Left kidney (tissue), 2 donors: ENCODE measurements around the gene MLST8. TPM values are rescaled to one million over a fixed set of nuclear protein-coding genes. Genes with fewer than 3 reads are reported as not detected.
"Not testable (repeated sequence)": the region's sequence is repeated elsewhere in the genome, so short reads cannot be mapped to it uniquely, and the experiment has no call there.

Source experiments
- DNase-seq: peaks from one replicate; pipeline ENCODE4 v3.0.0-alpha.2; 2013
- polyA plus RNA-seq: library from polyadenylated mRNA; unstranded; fragments of 120-200 nt; gene quantifications from one replicate; pipeline ENCODE4 v1.2.1, GENCODE V29; 2013; ENCODE audit not compliant: insufficient read length

Gene MLST8
- polyA plus RNA-seq, 1 donor: 39.7 TPM

DNA sequence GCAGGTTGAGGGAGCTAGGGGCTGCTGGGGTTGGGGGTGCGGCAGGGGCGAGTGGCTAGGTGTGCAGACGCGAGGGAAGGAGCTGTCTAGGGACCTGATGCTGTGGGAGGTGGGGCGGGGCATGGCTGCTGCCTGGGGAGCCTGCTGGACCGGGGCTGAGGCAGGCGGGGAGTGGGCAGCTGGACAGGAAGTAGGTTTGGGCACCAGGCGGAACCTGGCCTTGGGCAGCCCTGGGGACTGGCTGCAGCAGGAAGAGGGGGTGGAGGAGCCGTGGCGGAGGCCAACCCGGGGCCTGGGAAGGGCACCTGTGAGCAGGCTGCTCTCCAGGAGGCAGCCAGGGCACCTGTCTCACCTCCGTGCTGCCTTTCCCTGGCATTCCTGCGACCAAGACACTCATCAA lies 25.1 kb downstream of the MLST8 start:
- DNase-seq: no peak

DNA sequence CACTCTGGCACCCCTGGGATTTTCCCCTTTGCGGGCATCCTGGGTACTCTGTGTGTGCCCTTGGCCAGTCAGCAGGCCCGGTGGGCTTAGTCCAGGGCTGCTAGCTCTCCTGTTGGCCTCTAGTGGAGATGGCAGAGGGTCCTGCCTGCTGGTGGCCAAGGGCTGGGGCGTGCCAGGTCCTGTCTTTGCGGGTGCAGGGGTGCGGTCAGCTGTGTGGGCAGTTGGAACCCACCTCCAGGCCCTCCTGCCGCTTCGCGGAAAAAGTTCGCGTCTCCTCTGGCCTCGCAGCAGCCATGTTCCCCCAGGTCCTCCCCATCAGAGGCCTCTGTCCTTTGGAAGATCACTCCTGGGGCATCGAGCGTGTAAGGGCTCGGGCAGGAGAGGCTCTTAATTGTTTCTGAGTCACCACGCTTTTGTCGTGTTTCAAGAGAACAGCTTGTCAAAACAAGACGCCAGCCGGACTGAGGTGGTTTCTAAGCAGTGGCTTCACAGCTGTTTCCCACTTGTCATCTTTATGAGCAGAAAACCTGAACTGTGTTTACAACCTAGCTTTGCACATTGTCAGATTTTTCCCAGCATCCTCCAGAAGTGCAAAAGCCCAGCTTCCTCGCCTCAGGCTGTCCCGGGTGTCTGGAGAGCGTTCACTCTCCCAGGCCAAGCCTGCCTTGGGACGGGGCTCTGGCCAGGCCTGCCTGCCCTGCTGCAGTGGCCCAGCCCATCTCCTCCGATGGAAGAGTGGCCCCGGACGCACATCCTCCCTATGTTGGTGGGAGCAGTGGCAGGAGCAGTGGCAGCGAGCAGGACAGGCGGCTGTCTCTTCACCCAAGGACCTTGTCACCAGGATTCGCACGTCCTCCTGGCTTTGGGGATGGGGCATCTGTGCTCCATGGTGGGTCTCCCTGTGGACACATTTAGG lies 26.0 kb downstream of the MLST8 start:
- DNase-seq: no peak

DNA sequence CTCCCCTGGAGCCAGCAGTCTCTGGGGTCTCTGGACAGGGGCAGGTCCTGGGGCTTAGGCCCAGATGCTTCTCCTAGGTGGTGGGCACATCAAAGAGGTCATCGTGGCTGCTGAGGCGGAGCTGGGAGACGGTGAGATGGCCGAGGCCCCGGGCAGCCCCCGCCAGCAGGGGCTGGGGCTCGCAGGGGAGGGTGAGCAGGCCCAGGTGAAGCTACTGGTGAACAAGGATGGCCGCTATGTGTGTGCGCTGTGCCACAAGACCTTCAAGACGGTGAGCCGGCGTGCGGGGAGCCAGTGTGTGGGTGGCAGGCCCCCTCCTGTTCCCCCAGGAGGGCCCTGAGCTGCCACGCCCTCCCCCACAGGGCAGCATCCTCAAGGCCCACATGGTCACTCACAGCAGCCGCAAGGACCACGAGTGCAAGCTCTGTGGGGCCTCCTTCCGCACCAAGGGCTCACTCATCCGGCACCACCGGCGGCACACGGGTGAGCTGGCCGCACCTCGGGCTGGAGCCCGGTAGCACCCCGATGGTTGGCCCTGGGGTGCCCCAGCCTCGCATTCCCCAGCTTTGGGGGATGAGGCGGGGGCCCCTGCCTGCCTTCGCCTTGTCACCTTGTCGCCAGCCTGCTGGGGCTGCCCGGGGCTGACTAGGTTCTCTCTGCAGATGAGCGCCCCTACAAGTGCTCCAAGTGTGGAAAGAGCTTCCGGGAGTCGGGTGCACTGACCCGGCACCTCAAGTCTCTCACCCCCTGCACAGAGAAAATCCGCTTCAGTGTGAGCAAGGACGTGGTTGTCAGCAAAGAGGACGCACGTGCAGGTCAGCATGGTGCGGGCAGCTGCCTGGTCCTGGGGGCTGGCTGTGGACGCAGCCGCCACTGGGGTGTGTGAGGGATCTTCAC lies 27.1 kb downstream of the MLST8 start:
- DNase-seq: no peak

DNA sequence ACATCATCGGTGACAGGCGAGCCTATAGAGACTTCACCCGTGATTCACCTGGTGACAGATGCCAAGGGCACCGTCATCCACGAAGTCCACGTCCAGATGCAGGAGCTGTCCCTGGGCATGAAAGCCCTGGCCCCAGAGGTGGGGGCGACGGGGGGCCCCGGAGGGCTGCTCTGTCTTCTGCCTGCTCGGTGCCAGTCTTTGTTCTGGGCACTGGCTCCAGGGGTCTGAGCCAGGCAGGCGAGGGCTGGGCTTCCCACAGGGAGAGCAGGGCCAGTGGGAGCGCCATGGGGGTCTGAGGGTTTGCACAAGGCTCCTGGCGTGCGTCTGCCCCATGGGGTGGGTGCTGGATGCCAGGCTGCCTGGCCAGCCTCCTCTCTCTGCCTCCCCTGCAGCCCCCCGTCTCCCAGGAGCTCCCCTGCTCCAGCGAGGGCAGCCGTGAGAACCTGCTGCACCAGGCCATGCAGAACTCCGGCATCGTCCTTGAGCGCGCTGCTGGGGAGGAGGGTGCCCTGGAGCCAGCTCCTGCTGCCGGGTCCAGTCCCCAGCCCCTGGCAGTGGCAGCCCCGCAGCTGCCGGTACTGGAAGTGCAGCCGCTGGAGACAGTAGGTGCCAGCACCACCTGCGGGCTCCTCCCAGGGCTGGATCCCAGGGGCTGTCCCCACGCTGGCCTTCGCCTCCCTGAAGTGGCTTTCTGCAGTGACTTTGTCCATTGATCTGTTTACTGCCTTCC lies 28.0 kb downstream of the MLST8 start:
- no peak for DNase-seq

DNA sequence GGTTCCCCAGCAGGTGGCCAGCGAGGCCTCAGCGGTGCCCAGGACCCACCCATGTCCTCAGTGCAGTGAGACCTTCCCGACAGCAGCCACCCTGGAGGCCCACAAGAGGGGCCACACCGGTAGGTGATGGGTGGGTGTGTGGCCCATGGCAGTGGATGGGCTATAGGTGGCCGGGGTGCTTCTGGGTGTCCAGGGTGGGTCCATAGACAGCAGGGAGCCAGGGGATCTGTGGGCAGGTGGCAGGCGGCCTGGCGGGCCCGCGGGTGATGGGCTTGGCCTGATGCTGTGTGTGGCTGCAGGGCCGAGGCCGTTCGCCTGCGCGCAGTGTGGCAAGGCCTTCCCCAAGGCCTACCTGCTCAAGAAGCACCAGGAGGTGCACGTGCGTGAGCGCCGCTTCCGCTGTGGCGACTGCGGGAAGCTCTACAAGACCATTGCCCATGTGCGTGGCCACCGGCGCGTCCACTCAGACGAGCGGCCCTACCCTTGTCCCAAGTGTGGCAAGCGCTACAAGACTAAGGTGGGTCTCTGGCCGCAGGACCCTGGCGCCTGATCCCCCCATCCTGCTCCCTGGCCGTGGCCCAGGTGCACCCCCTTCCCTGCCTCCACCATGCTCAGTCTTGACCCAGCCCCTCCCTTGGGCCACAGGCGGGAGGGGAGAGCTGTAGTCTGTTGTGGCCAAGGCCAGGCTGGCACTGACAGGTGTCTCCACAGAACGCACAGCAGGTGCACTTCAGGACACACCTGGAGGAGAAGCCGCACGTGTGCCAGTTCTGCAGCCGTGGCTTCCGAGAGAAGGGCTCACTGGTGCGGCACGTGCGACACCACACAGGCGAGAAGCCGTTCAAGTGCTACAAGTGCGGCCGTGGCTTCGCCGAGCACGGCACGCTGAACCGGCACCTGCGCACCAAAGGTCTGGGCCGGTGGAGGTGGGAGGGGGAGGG lies 28.9 kb downstream of the MLST8 start:
- no peak for DNase-seq

DNA sequence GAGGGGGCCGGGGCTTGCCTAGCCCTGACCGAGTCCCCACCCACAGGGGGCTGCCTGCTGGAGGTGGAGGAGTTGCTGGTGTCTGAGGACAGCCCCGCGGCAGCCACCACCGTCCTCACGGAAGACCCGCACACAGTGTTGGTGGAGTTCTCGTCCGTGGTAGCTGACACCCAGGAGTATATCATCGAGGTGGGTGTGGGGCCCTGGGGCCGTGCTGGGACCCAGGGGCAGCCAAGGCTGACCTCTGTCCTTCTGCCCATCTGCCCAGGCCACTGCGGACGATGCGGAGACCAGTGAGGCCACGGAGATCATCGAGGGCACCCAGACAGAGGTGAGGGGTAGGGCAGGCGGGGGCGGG lies 29.5 kb downstream of the MLST8 start:
- no peak for DNase-seq

DNA sequence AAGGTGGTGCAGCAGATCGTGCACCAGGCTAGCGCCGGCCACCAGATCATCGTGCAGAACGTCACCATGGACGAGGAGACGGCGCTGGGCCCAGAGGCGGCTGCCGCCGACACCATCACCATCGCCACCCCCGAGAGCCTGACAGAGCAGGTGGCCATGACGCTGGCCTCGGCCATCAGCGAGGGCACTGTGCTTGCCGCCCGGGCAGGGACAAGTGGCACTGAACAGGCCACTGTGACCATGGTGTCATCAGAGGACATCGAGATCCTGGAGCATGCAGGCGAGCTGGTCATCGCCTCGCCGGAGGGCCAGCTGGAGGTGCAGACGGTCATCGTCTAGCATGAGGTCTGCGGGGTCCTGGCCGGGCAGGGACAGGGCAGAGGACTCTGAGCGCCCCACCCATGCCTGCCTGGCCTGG lies 30.0 kb downstream of the MLST8 start:
- no peak for DNase-seq

DNA sequence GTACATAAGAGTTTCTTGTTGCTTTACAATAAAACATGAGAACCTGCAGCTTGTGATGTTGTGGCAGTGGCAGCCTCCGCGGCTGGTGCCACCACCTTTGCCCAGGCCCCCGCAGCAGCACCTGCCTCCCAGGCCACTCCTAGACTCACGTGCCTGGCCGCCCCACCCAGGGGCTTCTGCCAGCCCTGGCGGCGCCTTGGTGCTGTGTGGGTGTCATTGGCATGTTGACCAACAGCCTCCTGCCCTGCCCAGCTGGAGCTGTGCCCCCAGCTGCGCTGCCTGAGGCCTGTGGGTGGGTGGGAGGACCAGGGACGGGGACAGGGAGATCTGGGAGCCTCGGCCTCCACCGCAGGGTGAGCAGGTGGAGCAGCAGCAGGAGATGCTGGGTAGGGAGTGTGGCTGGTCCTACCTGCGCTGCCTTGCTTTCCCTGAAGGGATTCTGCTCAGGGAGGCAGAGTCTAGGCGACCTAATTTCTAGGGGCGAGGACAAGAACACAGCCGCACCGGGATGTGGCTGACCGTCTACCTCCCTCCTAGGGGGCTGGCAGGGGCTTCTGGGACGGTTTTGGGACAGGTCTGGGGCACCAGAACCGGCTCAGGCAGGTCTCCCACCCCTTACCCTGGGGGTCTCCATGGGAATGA lies 30.6 kb downstream of the MLST8 start:
- DNase-seq: no peak

DNA sequence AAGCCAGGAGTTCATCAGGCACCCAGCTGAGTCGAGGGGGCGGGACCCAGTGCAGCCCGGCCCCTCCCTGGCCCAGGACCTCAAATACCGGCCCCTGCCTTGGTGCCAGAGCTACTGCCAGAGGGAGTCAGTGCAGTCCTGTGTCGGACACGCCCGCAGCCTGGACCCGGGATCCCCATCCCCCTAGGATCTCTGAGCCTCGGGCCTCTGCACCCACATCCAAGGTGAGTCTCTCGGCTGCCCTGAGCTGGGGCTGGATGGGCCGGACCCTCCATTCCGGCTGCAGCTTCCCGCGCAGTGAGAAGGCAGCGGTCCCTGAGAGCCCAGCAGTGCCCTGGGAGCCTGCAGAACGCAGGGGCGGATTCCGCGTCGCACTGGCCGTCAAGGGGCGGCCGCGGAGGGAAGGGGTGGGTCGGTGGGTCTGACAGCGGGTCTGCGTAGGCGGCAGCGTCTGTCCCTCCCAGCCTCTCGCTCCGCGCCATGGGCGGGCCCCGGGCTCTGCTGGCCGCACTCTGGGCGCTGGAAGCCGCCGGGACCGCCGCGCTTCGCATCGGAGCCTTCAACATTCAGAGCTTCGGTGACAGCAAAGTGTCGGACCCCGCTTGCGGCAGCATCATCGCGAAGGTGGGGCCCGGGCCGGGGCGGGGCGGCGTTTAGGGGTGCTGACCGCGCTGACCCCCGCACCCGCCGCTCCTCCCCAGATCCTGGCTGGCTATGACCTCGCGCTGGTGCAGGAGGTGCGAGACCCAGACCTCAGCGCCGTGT lies 31.3 kb downstream of the MLST8 start, which contains the start of gene DNASE1L2:
TSS of gene DNASE1L2 (plus strand) at position 108 of the 765 bp plus-strand sequence. CDS start at position 481, 373 bp downstream.
- DNase-seq: no peak

DNA sequence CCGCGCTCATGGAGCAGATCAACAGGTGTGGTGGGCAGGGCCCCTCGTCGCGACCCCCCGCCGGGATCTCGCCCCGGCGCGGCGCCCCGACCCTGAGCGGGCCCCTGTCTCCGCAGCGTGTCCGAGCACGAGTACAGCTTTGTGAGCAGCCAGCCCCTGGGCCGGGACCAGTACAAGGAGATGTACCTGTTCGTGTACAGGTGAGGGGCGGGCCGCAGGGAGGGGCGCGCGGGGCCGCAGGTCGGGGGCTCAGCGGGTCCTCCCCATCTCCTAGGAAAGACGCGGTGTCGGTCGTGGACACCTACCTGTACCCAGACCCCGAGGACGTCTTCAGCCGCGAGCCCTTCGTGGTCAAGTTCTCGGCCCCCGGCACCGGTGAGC lies 31.8 kb downstream of the MLST8 start:
- no peak for DNase-seq

DNA sequence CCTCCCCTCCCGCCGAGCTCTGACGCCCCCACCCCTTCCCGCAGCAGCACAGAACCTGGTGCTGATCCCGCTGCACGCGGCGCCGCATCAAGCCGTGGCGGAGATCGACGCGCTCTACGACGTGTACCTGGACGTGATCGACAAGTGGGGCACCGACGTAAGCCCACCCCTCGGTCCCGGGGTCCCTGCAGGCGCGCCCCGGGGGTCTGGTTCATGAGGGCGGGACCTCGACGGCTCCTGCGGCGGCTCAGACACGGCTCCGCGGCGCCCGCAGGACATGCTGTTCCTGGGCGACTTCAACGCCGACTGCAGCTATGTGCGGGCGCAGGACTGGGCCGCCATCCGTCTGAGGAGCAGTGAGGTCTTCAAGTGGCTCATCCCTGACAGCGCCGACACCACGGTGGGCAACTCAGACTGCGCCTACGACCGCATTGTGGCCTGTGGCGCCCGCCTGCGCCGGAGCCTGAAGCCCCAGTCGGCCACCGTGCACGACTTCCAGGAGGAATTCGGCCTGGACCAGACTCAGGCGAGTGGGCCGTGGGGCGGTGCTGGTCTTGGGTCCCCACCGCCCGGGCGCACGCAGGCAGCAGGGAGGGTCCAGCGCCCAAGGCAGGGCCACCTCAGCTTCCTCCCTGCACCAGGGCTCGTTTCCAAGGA lies 32.4 kb downstream of the MLST8 start:
- no peak for DNase-seq

DNA sequence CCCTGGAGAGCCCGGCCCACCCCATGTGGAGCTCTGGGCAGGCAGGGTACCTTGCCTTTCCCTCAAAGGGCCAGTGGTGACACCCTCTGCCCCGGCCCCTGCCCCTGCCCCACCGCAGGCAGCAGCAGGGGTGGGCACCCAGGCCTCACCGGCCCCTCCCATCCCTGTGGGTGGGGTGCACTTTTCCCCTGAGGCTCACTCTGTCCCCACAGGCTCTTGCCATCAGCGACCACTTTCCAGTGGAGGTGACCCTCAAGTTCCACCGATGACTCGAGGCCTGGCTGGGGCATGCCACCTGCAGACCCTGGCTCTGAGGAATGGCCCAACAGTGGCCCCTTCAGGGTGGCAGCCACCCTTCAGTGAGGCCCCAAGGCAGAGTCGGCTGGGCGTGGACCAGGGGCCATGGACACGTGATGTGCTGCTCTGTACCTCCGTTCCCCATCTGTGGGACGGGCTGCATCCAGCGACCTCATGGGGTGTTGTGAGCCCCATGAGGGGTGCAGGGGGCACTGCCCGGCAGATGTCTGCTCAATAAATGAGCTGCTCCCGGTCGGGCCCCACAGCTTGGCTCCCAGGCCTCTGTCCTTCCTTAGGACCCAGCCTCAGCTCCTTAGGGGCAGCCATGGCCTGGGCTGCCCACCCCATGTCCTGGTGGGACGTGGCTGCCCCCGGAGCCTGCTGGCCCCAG lies 33.0 kb downstream of the MLST8 start:
- DNase-seq: no peak

DNA sequence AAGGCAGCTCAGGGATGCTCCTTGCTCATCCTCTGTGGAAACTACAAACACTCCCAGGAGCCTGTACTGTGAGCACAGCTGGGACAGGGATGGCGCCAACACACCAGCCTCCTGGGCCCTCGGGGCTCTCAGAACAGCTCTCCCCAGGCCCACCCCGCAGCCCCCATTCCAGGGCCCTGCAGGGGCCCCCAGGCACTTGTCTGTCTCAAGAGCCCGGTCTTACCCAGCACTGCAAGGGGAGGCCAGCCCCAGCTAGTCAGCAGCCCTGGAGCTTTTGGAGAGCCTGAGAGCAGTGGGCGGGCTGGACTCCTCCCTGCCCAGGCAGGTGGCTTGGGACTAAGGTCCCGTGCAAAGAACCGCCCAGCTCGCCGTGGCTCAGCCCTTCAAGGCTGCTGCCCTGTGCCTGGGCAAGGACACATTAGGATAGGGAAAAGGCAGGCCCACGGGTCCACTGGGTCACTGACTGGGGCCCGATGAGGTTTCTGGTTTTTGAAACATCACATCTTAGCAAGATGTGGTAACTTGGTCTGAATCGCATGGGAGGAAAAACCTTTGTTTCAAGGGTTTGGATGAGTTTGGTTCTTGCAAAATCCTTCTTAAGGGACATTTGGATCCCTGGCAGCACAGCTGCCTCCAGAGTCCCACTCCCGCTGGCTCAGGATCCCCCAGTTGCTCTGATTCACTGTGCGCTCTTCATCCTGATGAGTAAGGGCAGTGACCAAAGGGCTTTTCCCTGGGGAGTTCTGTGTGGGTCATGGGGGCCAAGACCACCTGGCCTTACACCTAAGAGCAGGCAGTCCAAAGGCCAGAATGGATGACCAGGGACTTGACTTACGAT lies 33.8 kb downstream of the MLST8 start:
- DNase-seq: no peak

DNA sequence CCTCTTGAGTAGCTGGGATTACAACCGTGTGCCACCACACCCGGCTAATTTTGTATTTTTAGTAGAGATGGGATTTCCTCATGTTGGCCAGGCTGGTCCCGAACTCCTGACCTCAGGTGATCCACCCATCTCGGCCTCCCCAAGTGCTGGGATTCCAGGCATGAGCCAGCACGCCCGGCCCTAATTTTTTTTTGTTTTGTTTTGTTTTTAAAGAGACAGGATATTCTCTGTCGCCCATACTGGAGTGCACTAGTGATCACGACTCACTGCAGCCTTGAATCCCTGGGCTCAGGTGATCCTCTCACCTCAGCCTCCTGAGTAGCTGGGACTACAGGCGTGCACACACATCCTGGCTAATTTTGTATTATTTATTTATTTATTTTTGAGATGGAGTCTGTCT lies 35.1 kb downstream of the MLST8 start:
- not testable (repeated sequence) for DNase-seq

DNA sequence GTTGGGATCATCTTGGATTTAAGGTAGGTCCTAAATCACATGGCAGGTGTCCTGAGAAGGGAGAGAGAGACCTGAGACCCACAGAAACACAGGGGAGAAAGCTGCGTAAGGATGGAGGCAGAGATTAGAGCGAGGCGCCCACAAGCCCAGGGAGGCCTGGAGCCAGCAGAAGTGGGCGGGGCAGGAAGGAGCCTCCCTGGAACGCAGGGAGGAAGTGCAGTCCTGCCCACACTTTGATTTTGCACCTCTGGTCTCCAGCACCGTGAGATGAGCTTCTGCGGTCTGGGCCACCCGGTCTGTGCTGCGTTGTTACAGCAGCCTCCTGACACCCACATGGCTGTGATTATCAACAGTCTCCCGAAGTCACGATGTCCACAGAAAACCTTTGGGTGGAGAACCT lies 37.3 kb downstream of the MLST8 start:
- DNase-seq: no peak

DNA sequence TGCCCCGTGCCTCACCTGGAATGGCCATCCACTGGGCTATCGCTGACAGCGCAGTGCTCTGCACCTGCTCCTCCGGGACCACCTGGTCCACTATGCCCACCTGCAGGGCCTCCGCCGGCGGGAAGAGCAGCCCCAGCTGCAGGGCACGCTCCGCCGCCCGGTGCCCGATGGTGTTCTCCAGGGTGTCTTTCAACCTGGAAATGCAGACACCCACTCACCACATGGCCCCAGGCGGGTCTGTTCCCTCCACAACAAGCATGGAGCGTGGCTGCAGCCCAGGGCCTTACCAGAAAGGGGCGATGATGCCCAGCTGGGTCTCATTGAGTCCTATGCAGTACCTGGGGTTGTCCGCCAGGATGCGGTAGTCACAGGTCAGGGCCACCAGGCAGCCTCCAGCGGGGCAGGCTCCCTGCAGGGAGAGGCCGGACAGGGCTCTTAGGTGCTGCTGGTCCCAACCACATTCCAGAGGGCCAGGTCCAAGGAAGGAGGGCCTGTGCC lies 37.8 kb downstream of the MLST8 start:
- DNase-seq: no peak

DNA sequence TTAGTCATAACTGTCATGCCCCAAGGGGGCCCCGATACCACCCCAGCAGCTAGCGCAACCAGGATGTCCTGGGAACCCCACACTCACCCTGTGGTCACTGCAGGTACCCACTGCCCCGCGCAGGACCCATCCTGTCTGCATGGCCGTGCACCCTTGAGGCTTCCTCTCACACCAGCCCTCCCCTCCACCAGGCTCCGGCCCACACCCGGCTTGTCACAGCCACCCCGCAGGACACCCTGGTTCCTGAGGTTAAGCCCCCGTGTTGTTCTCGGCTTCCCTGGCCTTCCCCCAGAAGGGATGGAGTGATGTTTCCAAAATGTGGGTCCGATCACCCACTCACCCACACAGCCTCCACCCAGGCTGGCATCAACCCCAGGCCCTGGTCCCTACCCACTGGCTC lies 38.5 kb downstream of the MLST8 start:
- no peak for DNase-seq

DNA sequence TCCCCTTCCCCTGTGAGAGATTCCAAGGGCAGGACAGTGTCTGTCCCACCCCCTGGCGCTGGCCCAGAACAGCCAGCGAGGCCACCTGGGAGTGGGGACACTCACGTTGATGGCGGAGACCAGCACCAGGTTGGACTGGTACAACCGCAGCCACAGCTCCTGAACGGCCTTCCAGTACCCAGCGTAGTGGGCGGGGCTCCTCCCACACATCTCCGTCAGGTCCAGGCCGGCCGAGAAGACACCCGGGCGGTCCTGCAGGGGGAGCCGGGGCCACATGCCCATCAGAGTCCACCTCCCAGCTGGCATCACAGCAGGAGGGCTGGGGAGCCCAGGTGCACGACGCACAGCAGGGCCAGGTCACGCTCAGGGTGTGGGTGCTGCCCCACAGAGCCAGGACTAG lies 39.0 kb downstream of the MLST8 start:
- DNase-seq: no peak
